NOMO-1 treated with dmso at 0.1 percent for 144 hours (cell line): ENCODE data around the gene THRB.
"Not testable (repeated sequence)": the region's sequence is repeated elsewhere in the genome, so short reads cannot be mapped to it uniquely, and the experiment has no call there.

Source experiments
- DNase-seq: peaks from one replicate; lab custom pipeline; 2025; ENCODE audit not compliant: unreplicated experiment; lab: John Stamatoyannopoulos, UW

Gene THRB

GRCh38 chr3:24128199-24129005 is 366.2 kb downstream of the THRB start:
- no peak for DNase-seq

- DNase-seq: no peak
Observed at GRCh38 chr3:24123596-24123995, 371.1 kb downstream of the THRB start.

GRCh38 chr3:24120434-24120833 is 374.2 kb downstream of the THRB start:
- no peak for DNase-seq

- DNase-seq: no peak
Observed at GRCh38 chr3:24119321-24119751, 375.3 kb downstream of the THRB start.

GRCh38 chr3:24117508-24117907 is 377.1 kb downstream of the THRB start:
- no peak for DNase-seq

GRCh38 chr3:24111711-24112110 is 382.9 kb downstream of the THRB start:
- DNase-seq: no peak

- DNase-seq: no peak
Observed at GRCh38 chr3:24110051-24110450, 384.6 kb downstream of the THRB start.

- DNase-seq: no peak
Observed at GRCh38 chr3:24101676-24102168, 392.9 kb downstream of the THRB start.

- DNase-seq: no peak
Observed at GRCh38 chr3:24100696-24101402, 393.8 kb downstream of the THRB start.

GRCh38 chr3:24096695-24097290 is 397.9 kb downstream of the THRB start:
- DNase-seq: no peak

- DNase-seq: no peak
Observed at GRCh38 chr3:24096271-24096670, 398.4 kb downstream of the THRB start.

- not testable (repeated sequence) for DNase-seq
Observed at GRCh38 chr3:24094818-24095217, 399.8 kb downstream of the THRB start.

- DNase-seq: no peak
Observed at GRCh38 chr3:24088782-24089181, 405.9 kb downstream of the THRB start.

GRCh38 chr3:24087469-24087868 is 407.2 kb downstream of the THRB start:
- DNase-seq: no peak

GRCh38 chr3:24086617-24087404 is 407.8 kb downstream of the THRB start:
- no peak for DNase-seq

- no peak for DNase-seq
Observed at GRCh38 chr3:24086206-24086605, 408.4 kb downstream of the THRB start.

- DNase-seq: no peak
Observed at GRCh38 chr3:24072193-24072592, 422.5 kb downstream of the THRB start.

- no peak for DNase-seq
Observed at GRCh38 chr3:24069045-24069444, 425.6 kb downstream of the THRB start.

GRCh38 chr3:24067483-24067882 is 427.2 kb downstream of the THRB start:
- no peak for DNase-seq
